Hepatocyte (in vitro differentiated cells): ENCODE results near the gene LY86. TPM values are rescaled to one million over a fixed set of nuclear protein-coding genes. Genes with fewer than 3 reads are reported as not detected.

ENCODE experiments used
- DNase-seq: peaks from one replicate; pipeline ENCODE4 v3.0.0-alpha.2; 2016; ENCODE audit warnings: low spot score
- H2AFZ ChIP-seq: fragments of 200-600 bp; sonication (generic); 2 replicates; pipeline ENCODE4 v1.6.0; 2016; ENCODE audit warnings: antibody characterized with exemption, mild to moderate bottlenecking
- H3K27ac ChIP-seq: fragments of 200-600 bp; sonication (generic); 2 replicates; pipeline ENCODE4 v1.5.1; 2016; ENCODE audit warnings: mild to moderate bottlenecking
- H3K27me3 ChIP-seq: fragments of 200-600 bp; sonication (generic); 2 replicates; pipeline ENCODE4 v1.6.1; 2016
- H3K36me3 ChIP-seq: fragments of 200-600 bp; sonication (generic); replicated peaks from 2 replicates; pipeline ENCODE4 v1.5.1; 2016; ENCODE audit warnings: low read depth; ENCODE audit not compliant: insufficient read depth
- H3K4me1 ChIP-seq: fragments of 200-600 bp; sonication (generic); 2 replicates; pipeline ENCODE4 v1.5.1; 2016; ENCODE audit warnings: mild to moderate bottlenecking, moderate library complexity; ENCODE audit not compliant: insufficient read depth
- H3K4me2 ChIP-seq: fragments of 200-600 bp; sonication (generic); 2 replicates; pipeline ENCODE4 v1.6.0; 2016
- H3K4me3 ChIP-seq: fragments of 200-600 bp; sonication (generic); 2 replicates; pipeline ENCODE4 v1.5.1; 2016; ENCODE audit warnings: mild to moderate bottlenecking
- H3K79me2 ChIP-seq: fragments of 200-600 bp; sonication (generic); 2 replicates; pipeline ENCODE4 v1.6.0; 2017; ENCODE audit warnings: mild to moderate bottlenecking
- H3K9me2 ChIP-seq: fragments of 200-600 bp; sonication (generic); replicated peaks from 2 replicates; pipeline ENCODE4 v1.6.0; 2017; ENCODE audit warnings: mild to moderate bottlenecking; ENCODE audit not compliant: insufficient read depth
- H3K9me3 ChIP-seq: fragments of 200-600 bp; sonication (generic); 2 replicates; pipeline ENCODE4 v1.5.1; 2016; ENCODE audit warnings: low read depth, mild to moderate bottlenecking
- H4K20me1 ChIP-seq: fragments of 200-600 bp; sonication (generic); 2 replicates; pipeline ENCODE4 v1.6.0; 2016; ENCODE audit warnings: mild to moderate bottlenecking; ENCODE audit not compliant: insufficient read depth, poor library complexity, severe bottlenecking
- EZH2 ChIP-seq: fragments of 200-600 bp; sonication (generic); IDR thresholded peaks from 2 replicates; pipeline ENCODE4 v1.6.1; 2016; ENCODE audit warnings: antibody characterized with exemption, mild to moderate bottlenecking, borderline replicate concordance
- EZH2phosphoT487 ChIP-seq: fragments of 200-600 bp; sonication (generic); IDR thresholded peaks from one replicate; pipeline ENCODE4 v1.6.1; 2018; ENCODE audit warnings: antibody characterized with exemption, mild to moderate bottlenecking, low read depth, moderate library complexity; ENCODE audit not compliant: unreplicated experiment, severe bottlenecking
- WGBS: methylation state at CpG from one replicate; pipeline ENCODE4 v1.1.6; 2016; ENCODE audit warnings: low lambda C conversion rate; ENCODE audit errors: missing lambda C conversion rate; 5-methylcytosine and 5-hydroxymethylcytosine counted together
- polyA plus RNA-seq: library from polyadenylated mRNA; unstranded; fragments of >200 nt; fragmentation: Nextera tagmentation; extraction: Ambion mirVana; gene quantifications from 2 replicates; pipeline ENCODE4 v1.2.1, GENCODE V29; 2016
- total RNA-seq: library from RNA; depleted of rRNA; stranded (reverse); fragments of >200 nt; gene quantifications from 2 replicates; pipeline ENCODE4 v1.2.3, GENCODE V29; 2014
- TF ChIP-seq, protein P1 (sequence below): fragments of 200-600 bp; sonication (generic); IDR thresholded peaks from 2 replicates; pipeline ENCODE4 v1.5.1; 2016; ENCODE audit warnings: antibody characterized with exemption, mild to moderate bottlenecking; ENCODE audit not compliant: poor library complexity

LY86 gene
- total and polyA plus RNA-seq, 2 experiments from 2014 or later, result 0.27 to 0.82 TPM

DNA sequence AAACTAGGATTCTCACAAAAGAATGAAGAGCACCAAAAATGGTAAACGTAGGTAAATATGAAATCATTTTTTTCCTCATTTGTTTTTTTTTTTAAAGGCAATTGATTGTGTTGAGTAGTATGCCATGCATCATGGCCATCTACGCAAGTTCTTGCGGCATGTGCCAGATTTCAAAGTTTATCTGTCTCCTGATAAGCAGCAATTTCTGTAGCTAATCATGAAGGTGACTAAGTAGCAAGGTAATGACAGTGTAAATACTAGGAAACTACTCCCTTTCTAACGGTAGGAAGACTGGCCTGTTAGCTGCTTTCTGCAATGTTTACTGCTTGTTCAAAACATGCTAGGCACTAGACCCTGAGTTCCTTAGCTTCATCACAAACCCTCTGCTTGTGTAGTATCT is 13.4 kb upstream of the LY86 start:
- Histone ChIP-seq H3K27me3 (no peaks in the 10 kb centered on the region), H2AFZ (no peak overlapping the region), H3K9me2 (no peaks in the 10 kb centered on the region), H3K4me2 (no peak overlapping the region), H3K27ac (no peak overlapping the region), H3K4me1 (no peaks in the 10 kb centered on the region), H3K4me3 (no peak overlapping the region), H3K9me3 (no peaks in the 10 kb centered on the region), H3K79me2 (no peaks in the 10 kb centered on the region), H4K20me1 (no peaks in the 10 kb centered on the region), H3K36me3 (no peaks in the 10 kb centered on the region)
- 68% methylated on average over 4 of the region's 4 CpGs for WGBS
- TF ChIP-seq, protein P1, sequence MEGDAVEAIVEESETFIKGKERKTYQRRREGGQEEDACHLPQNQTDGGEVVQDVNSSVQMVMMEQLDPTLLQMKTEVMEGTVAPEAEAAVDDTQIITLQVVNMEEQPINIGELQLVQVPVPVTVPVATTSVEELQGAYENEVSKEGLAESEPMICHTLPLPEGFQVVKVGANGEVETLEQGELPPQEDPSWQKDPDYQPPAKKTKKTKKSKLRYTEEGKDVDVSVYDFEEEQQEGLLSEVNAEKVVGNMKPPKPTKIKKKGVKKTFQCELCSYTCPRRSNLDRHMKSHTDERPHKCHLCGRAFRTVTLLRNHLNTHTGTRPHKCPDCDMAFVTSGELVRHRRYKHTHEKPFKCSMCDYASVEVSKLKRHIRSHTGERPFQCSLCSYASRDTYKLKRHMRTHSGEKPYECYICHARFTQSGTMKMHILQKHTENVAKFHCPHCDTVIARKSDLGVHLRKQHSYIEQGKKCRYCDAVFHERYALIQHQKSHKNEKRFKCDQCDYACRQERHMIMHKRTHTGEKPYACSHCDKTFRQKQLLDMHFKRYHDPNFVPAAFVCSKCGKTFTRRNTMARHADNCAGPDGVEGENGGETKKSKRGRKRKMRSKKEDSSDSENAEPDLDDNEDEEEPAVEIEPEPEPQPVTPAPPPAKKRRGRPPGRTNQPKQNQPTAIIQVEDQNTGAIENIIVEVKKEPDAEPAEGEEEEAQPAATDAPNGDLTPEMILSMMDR, result no peak
- TF ChIP-seq EZH2phosphoT487, result no peak
- TF ChIP-seq EZH2, result no peak
- DNase-seq, result no peak

GRCh38 chr6:6577735-6578134 is 10.8 kb upstream of the LY86 start:
- WGBS, result 96% methylated on average over 1 of the region's 1 CpG
- Histone ChIP-seq H3K9me2 (no peaks in the 10 kb centered on the region), H3K4me3 (no peak overlapping the region), H3K4me2 (no peak overlapping the region), H2AFZ (no peak overlapping the region), H3K36me3 (no peaks in the 10 kb centered on the region), H4K20me1 (no peaks in the 10 kb centered on the region), H3K9me3 (no peaks in the 10 kb centered on the region), H3K79me2 (no peaks in the 10 kb centered on the region), H3K4me1 (peaks cover 4% of the 10 kb centered on the region), H3K27me3 (no peaks in the 10 kb centered on the region), H3K27ac (no peak overlapping the region)
- no peak for DNase-seq
- TF ChIP-seq, protein P1, result no peak
- TF ChIP-seq EZH2, result no peak
- TF ChIP-seq EZH2phosphoT487, result no peak

- TF ChIP-seq, protein P1, result no peak
- no peak for TF ChIP-seq EZH2phosphoT487
- TF ChIP-seq EZH2, result no peak
- H2AFZ ChIP-seq, result no peak overlapping the region
- H3K4me3 ChIP-seq, result no peak overlapping the region
Measured at GRCh38 chr6:6579281-6579680, 9.2 kb upstream of the LY86 start.

More at GRCh38 chr6:6579281-6579680, 9.2 kb upstream of the LY86 start:
- H3K4me2 ChIP-seq, result no peak overlapping the region
- no peaks in the 10 kb centered on the region for H3K9me3 ChIP-seq
- DNase-seq, result no peak
- WGBS, result 86% methylated on average over 1 of the region's 1 CpG
- H3K4me1 ChIP-seq, result peaks cover 6% of the 10 kb centered on the region
- H3K79me2 ChIP-seq, result no peaks in the 10 kb centered on the region
- no peaks in the 10 kb centered on the region for H3K27me3 ChIP-seq
- H3K27ac ChIP-seq, result no peak overlapping the region
- H4K20me1 ChIP-seq, result no peaks in the 10 kb centered on the region
- no peaks in the 10 kb centered on the region for H3K9me2 ChIP-seq
- H3K36me3 ChIP-seq, result no peaks in the 10 kb centered on the region
